ENCODE results near the gene GPR15LG. TPM values are rescaled to one million over a fixed set of nuclear protein-coding genes. Genes with fewer than 3 reads are reported as not detected.
"Not testable (repeated sequence)": the region's sequence is repeated elsewhere in the genome, so short reads cannot be mapped to it uniquely, and the experiment has no call there.

The GPR15LG gene
- total RNA-seq, 1 experiment from 2014 or later, result not detected

- H3K9me3 ChIP-seq (ENCODE audit: control insufficient read depth in 1 of 2, insufficient read depth in 1 of 2, low read depth in 1 of 2, low read length in 2 of 2); H3K27me3 ChIP-seq (ENCODE audit: insufficient read depth, low read length); H3K36me3 ChIP-seq (ENCODE audit: control insufficient read depth in 1 of 2, insufficient read depth in 2 of 2, low read length in 2 of 2); RAD21 ChIA-PET (ENCODE audit: low non-redundant PET in 1 of 2, low total read pairs in 2 of 2, uncharacterized antibody in 2 of 2, unreplicated experiment in 2 of 2); BruUV-seq (replicated peaks); H3K9ac ChIP-seq (ENCODE audit: low read length); H3K4me2 ChIP-seq (ENCODE audit: low read length); H3K4me1 ChIP-seq (ENCODE audit: control insufficient read depth in 1 of 2, insufficient read depth in 2 of 2, low read length in 2 of 2); H2AFZ ChIP-seq (ENCODE audit: low read depth, low read length, poor library complexity, severe bottlenecking); H3K79me2 ChIP-seq (ENCODE audit: insufficient read depth, low read length); H4K20me1 ChIP-seq (ENCODE audit: insufficient read depth); CTCF ChIA-PET; H3K4me3 ChIP-seq (replicated peaks in 1 of 2; ENCODE audit: low read depth in 1 of 2, low read length in 2 of 2); H3K9me2 ChIP-seq (ENCODE audit: insufficient read depth); ATAC-seq; DNase-seq (ENCODE audit: low read depth, low spot score); intact Hi-C loops (cut with micrococcal nuclease); POLR2A ChIA-PET; H3K27ac ChIP-seq (ENCODE audit: low read depth, low read length): not testable (repeated sequence)
Observed at GRCh38 chr10:84171700-84172466, 1.7 kb upstream of the GPR15LG start.

- ChIA-PET CTCF (no interaction called here), POLR2A (no interaction called here)
Observed at GRCh38 chr10:84172467-84173356, 889 bp upstream of the GPR15LG start.

More at GRCh38 chr10:84172467-84173356, 889 bp upstream of the GPR15LG start:
- TF ChIP-seq ELF1 (IDR thresholded peaks at IDR 0.05; ENCODE audit: borderline replicate concordance, low read depth), result no peak
- no peak for TF ChIP-seq ZNF274 (IDR thresholded peaks at IDR 0.05; ENCODE audit: low read depth, low read length)
- TF ChIP-seq RAD21 (IDR thresholded peaks at IDR 0.05; ENCODE audit: low read depth), result no peak
- TF ChIP-seq CTCF (IDR thresholded peaks at IDR 0.05 in 2 of 3, conservative IDR thresholded peaks at IDR 0.05 in 1 of 3; ENCODE audit: borderline replicate concordance in 1 of 3, insufficient read depth in 1 of 3, low read depth in 2 of 3, low read length in 2 of 3), result no peak
- TF ChIP-seq SP1 (IDR thresholded peaks at IDR 0.05; ENCODE audit: low read depth), result no peak
- TF ChIP-seq CEBPB (IDR thresholded peaks at IDR 0.05; ENCODE audit: low read depth), result no peak
- Histone ChIP-seq H3K36me3 (ENCODE audit: control insufficient read depth in 1 of 2, insufficient read depth in 2 of 2, low read length in 2 of 2) (no peaks in the 10 kb centered on the region), H3K27ac (ENCODE audit: low read depth, low read length) (no peak overlapping the region), H4K20me1 (ENCODE audit: insufficient read depth) (no peaks in the 10 kb centered on the region), H3K9me3 (ENCODE audit: control insufficient read depth in 1 of 2, insufficient read depth in 1 of 2, low read depth in 1 of 2, low read length in 2 of 2) (no peaks in the 10 kb centered on the region), H3K4me2 (ENCODE audit: low read length) (no peak overlapping the region), H3K9me2 (ENCODE audit: insufficient read depth) (no peaks in the 10 kb centered on the region), H3K4me1 (ENCODE audit: control insufficient read depth in 1 of 2, insufficient read depth in 2 of 2, low read length in 2 of 2) (no peaks in the 10 kb centered on the region), H3K4me3 (replicated peaks in 1 of 2; ENCODE audit: low read depth in 1 of 2, low read length in 2 of 2) (no peak overlapping the region), H2AFZ (ENCODE audit: low read depth, low read length, poor library complexity, severe bottlenecking) (no peak overlapping the region), H3K27me3 (ENCODE audit: insufficient read depth, low read length) (no peaks in the 10 kb centered on the region), H3K9ac (ENCODE audit: low read length) (no peak overlapping the region), H3K79me2 (ENCODE audit: insufficient read depth, low read length) (no peaks in the 10 kb centered on the region)
- ATAC-seq (no peak), DNase-seq (ENCODE audit: low read depth, low spot score) (no peak)
- BruUV-seq (replicated peaks), result no TSS peak
- intact Hi-C loops (cut with micrococcal nuclease), result no loop called here
- RAD21 ChIA-PET (ENCODE audit: low non-redundant PET in 1 of 2, low total read pairs in 2 of 2, uncharacterized antibody in 2 of 2, unreplicated experiment in 2 of 2), result no interaction called here
